OCI-LY7 (cell line): ENCODE results near the gene IPO4.

ENCODE experiments used
- CTCF ChIP-seq: fragments of 200-600 bp; sonication (generic); conservative IDR thresholded peaks from 2 replicates; pipeline ENCODE4 v1.5.1; 2014; ENCODE audit warnings: mild to moderate bottlenecking, antibody characterized with exemption, low read length, moderate library complexity, mixed read lengths
- EZH2phosphoT487 ChIP-seq: fragments of 200-600 bp; sonication (generic); IDR thresholded peaks from 2 replicates; pipeline ENCODE4 v1.6.1; 2018; ENCODE audit warnings: low read depth, borderline replicate concordance, mild to moderate bottlenecking, mixed run types, antibody characterized with exemption, low read length, moderate library complexity, mixed read lengths

- TF ChIP-seq CTCF (no peak), EZH2phosphoT487 (no peak)
These were observed 49.2 kb downstream of the IPO4 start for GRCh38 chr14:24139272-24139934.
